Lung (tissue), 12 donors: ENCODE results near the gene CREB5. TPM values are rescaled to one million over a fixed set of nuclear protein-coding genes. Genes with fewer than 3 reads are reported as not detected.

ENCODE experiments used
- ATAC-seq: fragments of 200-7000 bp; cut with Tn5 transposase; one replicate; pipeline ENCODE4 v1.9.1; 2020; ENCODE audit warnings: moderate number of reproducible peaks; ENCODE audit not compliant: insufficient read depth, low FRiP score
- DNase-seq, 3 donors: peaks; one replicate each; pipeline ENCODE4 v3.0.0-alpha.2; 2013 to 2017
- H3K27ac ChIP-seq, 2 donors: one replicate each; pipeline ENCODE4 v1.5.1; 2013; ENCODE audit warnings: mild to moderate bottlenecking in 2 of 2, moderate library complexity in 2 of 2, control low read depth in 1 of 2, inconsistent platforms in 1 of 2, low read depth in 1 of 2, low read length in 1 of 2
- H3K27me3 ChIP-seq, 3 donors: one replicate each; pipeline ENCODE4 v1.5.1; 2013; ENCODE audit warnings: low read length in 2 of 3; ENCODE audit not compliant: control insufficient read depth in 3 of 3, insufficient read depth in 3 of 3
- H3K36me3 ChIP-seq, 4 donors: one replicate each; pipeline ENCODE4 v1.5.1; 2013; ENCODE audit warnings: low read length in 4 of 4, mild to moderate bottlenecking in 1 of 4, moderate library complexity in 1 of 4; ENCODE audit not compliant: control insufficient read depth in 4 of 4, insufficient read depth in 4 of 4
- H3K4me1 ChIP-seq, 5 donors: one replicate each; pipeline ENCODE4 v1.5.1; 2013; ENCODE audit warnings: low read length in 5 of 5, mild to moderate bottlenecking in 2 of 5, moderate library complexity in 1 of 5; ENCODE audit not compliant: control insufficient read depth in 5 of 5, insufficient read depth in 5 of 5
- H3K4me3 ChIP-seq: one replicate; pipeline ENCODE4 v1.5.1; 2013; ENCODE audit warnings: mild to moderate bottlenecking, control low read depth, moderate library complexity
- H3K9ac ChIP-seq, 2 donors: one replicate each; pipeline ENCODE4 v1.5.1; 2013; ENCODE audit warnings: low read length in 2 of 2, control low read depth in 1 of 2; ENCODE audit not compliant: insufficient read depth in 1 of 2
- H3K9me3 ChIP-seq, 4 donors: one replicate each; pipeline ENCODE4 v1.5.1; 2013; ENCODE audit warnings: low read length in 3 of 4, mild to moderate bottlenecking in 1 of 4, moderate library complexity in 1 of 4; ENCODE audit not compliant: control insufficient read depth in 4 of 4, insufficient read depth in 3 of 4
- WGBS, 2 donors: extraction: QIAGEN DNeasy Blood & Tissue Kit; methylation state at CpG; one replicate each; pipeline ENCODE4 v1.1.7; 2013; 5-methylcytosine and 5-hydroxymethylcytosine counted together
- polyA plus RNA-seq, 2 donors: library from polyadenylated mRNA; stranded (reverse); fragments of 200-250 nt; gene quantifications; one replicate each; pipeline ENCODE4 v1.2.1, GENCODE V29; 2013
- total RNA-seq, 2 donors: library from RNA; depleted of rRNA in 1 of 2; stranded (reverse); fragments of >200 nt in 1 of 2; gene quantifications; one replicate each; pipeline ENCODE4 v1.2.1, GENCODE V29; 2014 to 2021
- TF ChIP-seq, protein P1 (sequence below): IDR thresholded peaks from 2 replicates; pipeline ENCODE4 v1.5.1; 2012; ENCODE audit warnings: mild to moderate bottlenecking; ENCODE audit errors: control extremely low read depth, extremely low read depth
- donor health status: control.
- donor health status: control.
- donor health status: Bipolar disorder and iron deficiency.
- donor health status: healthy.
- donor health status: DM: yes; HTN: yes; CAD: no.

CREB5 gene
- total and polyA plus RNA-seq, 4 donors: 2.7 to 23.1 (median 9.6) TPM

DNA sequence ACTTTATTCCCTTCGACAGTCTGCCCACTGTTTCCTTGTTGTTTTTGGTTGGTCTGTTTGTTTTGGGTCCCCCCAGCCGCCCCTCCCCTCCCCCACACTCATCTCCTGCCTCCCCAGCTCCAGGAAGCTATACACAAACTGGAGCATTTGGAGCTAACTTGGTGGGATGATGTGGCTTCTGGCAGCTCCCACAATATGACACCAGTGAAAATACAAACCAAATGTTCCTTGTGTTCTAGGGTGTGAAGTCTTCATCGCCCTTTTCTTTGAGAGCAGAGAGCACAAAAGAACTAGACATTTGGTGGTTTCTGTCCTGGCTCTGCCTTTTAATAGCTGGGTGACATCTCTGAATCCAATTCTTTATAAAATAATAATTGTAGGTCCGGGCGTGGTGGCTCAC, 33.8 kb downstream of the CREB5 start:
- WGBS, 2 donors: 85 to 92% methylated on average over 5 of the region's 5 CpGs
- no peaks in the 10 kb centered on the region for H3K27me3 ChIP-seq
- no peak for DNase-seq
- no peaks in the 10 kb centered on the region for H3K9me3 ChIP-seq
- TF ChIP-seq, protein P1, sequence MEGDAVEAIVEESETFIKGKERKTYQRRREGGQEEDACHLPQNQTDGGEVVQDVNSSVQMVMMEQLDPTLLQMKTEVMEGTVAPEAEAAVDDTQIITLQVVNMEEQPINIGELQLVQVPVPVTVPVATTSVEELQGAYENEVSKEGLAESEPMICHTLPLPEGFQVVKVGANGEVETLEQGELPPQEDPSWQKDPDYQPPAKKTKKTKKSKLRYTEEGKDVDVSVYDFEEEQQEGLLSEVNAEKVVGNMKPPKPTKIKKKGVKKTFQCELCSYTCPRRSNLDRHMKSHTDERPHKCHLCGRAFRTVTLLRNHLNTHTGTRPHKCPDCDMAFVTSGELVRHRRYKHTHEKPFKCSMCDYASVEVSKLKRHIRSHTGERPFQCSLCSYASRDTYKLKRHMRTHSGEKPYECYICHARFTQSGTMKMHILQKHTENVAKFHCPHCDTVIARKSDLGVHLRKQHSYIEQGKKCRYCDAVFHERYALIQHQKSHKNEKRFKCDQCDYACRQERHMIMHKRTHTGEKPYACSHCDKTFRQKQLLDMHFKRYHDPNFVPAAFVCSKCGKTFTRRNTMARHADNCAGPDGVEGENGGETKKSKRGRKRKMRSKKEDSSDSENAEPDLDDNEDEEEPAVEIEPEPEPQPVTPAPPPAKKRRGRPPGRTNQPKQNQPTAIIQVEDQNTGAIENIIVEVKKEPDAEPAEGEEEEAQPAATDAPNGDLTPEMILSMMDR: no peak
- no peaks in the 10 kb centered on the region for H3K36me3 ChIP-seq
- ATAC-seq: no peak
- H3K27ac ChIP-seq: no peak overlapping the region
- no peak overlapping the region for H3K9ac ChIP-seq
- no peaks in the 10 kb centered on the region for H3K4me1 ChIP-seq
- H3K4me3 ChIP-seq: no peak overlapping the region

DNA sequence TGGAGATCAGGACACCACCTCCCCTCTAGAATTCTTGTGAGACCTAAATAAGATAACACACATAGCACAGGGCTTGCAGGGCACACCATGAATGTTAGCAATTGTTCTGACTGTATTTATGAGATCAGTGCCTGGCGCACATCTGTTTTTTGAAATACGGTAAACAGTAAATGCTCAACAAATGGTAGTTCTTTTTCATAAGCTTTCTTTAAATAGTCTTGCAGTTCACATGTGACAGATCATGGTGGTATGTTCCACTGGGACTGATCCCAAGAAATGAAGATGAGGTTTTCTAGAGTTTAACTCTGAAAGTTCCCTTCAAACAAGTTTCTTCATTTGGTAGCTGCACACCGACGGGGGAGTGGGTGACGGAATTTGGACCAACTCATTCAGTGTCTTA, 34.8 kb downstream of the CREB5 start:
- WGBS, 2 donors: 96 to 98% methylated on average over 5 of the region's 5 CpGs
- TF ChIP-seq, protein P1: no peak
- Histone ChIP-seq H3K27me3 (no peaks in the 10 kb centered on the region), H3K27ac (no peak overlapping the region), H3K9ac (no peak overlapping the region), H3K36me3 (no peaks in the 10 kb centered on the region), H3K4me1 (no peaks in the 10 kb centered on the region), H3K4me3 (no peak overlapping the region), H3K9me3 (no peaks in the 10 kb centered on the region)
- DNase-seq (no peak), ATAC-seq (no peak)

DNA sequence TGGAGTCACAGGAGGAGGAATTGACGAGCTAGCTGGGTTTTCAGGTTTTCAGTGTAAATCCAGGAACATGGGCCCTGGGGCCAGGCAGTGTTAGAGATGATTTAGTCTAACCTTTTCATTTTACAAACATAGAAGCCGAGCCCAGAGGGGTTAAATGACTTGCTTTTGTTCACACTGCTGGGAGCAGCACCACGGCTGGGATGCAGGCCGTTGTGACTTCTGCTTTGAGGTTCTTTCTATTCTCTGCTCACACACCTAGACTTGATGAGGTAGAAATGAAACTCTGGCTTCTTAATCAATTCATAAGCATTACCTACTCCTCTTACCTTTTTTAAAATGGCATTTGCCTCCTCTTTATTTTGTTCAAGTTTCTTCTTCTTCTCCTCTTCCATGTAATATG, 36.4 kb downstream of the CREB5 start:
- no peak for DNase-seq
- Histone ChIP-seq H3K27ac (no peak overlapping the region), H3K9me3 (no peaks in the 10 kb centered on the region), H3K9ac (no peak overlapping the region), H3K4me1 (no peaks in the 10 kb centered on the region), H3K36me3 (no peaks in the 10 kb centered on the region), H3K27me3 (no peaks in the 10 kb centered on the region), H3K4me3 (no peak overlapping the region)
- TF ChIP-seq, protein P1: no peak
- no peak for ATAC-seq
- WGBS, 2 donors: 83 to 88% methylated on average over 4 of the region's 4 CpGs

DNA sequence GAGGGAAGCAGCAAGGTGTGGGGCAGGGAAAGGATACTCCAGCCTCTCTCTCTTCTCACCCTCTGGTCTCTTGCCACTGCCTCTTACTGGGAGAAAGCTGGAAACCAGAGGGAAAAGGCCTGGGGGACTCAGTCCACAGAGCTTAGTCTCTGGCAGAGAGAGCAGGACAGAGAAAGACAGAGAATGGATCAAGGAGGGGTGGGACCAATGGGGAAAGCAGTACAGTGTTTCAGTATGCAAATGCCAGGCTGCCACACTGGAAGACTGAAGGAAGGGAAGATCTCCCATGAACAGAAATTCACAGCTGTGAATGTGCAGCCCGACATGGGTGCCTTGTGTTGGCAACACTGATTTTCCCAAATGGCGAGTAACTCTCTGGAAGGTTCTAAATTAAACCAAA, 40.4 kb downstream of the CREB5 start:
- no peak overlapping the region for H3K4me3 ChIP-seq
- DNase-seq (no peak), ATAC-seq (no peak)
- peaks cover 0 to 3% (median 0%) of the 10 kb centered on the region in 5 donors for H3K4me1 ChIP-seq
- no peaks in the 10 kb centered on the region for H3K36me3 ChIP-seq
- TF ChIP-seq, protein P1: no peak
- H3K9me3 ChIP-seq: no peaks in the 10 kb centered on the region
- 65 to 98% methylated on average over 2 of the region's 2 CpGs for WGBS, 2 donors
- H3K27ac ChIP-seq: no peak overlapping the region
- H3K27me3 ChIP-seq: no peaks in the 10 kb centered on the region
- no peak overlapping the region for H3K9ac ChIP-seq
